HG02678 (cell line): ENCODE data around the gene DIP2A.
"Not testable (repeated sequence)": the region's sequence is repeated elsewhere in the genome, so short reads cannot be mapped to it uniquely, and the experiment has no call there.

Experiments used
- ATAC-seq: cut with Tn5 transposase; IDR thresholded peaks from one replicate; pipeline ENCODE4 v1.9.1; 2021; ENCODE audit warnings: mild to moderate bottlenecking, moderate library complexity; ENCODE audit not compliant: unreplicated experiment

Gene DIP2A

DNA sequence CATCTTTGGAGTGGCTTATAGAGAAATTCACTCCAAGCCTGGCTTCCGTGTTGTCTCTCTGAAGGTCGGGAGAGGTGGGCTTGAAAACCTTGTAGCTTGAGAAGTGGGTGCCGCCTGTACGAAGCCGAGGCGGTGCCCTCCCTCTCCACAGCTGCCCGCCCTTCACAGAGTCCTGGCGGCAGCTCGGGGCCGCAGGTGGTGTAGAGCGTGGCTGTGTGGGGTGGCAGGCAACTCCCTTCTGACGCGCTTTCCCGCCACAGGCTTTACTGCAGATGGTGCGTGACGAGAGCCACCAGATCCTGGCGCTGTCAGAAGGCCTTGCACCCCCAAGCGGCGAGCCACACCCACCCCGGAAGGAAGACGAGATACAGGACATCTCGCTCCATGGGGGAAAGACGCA is 33.1 kb upstream of the DIP2A start:
- ATAC-seq, result no peak

- ATAC-seq, result no peak
Observed at GRCh38 chr21:46426313-46427046, 32.2 kb upstream of the DIP2A start.

- ATAC-seq, result no peak
Observed at GRCh38 chr21:46427516-46427915, 31.2 kb upstream of the DIP2A start.

GRCh38 chr21:46428286-46428685 is 30.4 kb upstream of the DIP2A start:
- no peak for ATAC-seq

DNA sequence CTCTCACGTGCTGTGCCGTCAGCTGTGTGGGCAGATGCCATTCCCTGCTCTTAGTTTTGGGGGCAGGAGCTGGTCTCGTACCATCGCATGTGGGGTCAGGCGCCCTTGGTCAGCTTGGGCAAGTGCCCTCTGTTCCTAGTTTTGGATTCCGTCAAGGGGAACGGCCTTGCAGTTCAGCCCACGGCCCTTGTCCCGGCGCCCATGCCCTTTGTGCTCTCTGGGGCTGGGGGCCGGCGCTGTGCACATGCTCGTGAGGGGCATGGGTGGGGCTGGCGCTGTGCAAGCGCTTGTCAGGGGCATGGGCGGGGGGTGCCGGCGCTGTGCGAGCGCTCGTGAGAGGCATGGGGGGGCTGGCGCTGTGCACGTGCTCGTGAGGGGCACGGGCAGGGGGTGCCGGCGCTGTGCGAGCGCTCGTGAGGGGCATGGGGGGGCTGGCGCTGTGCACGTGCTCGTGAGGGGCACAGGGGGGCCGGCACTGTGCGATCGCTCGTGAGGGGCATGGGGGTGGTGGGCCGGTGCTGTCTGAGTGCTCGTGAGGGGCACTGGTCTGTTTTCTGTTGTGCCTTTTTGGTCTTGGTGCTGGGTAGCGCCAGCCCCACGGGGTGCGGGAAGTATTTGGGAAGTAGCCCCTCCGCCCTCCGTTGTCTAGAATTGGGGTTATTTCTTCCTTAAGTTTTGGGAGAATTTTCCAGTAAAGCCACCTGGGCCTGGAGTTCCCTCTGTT is 29.5 kb upstream of the DIP2A start:
- ATAC-seq, result no peak

DNA sequence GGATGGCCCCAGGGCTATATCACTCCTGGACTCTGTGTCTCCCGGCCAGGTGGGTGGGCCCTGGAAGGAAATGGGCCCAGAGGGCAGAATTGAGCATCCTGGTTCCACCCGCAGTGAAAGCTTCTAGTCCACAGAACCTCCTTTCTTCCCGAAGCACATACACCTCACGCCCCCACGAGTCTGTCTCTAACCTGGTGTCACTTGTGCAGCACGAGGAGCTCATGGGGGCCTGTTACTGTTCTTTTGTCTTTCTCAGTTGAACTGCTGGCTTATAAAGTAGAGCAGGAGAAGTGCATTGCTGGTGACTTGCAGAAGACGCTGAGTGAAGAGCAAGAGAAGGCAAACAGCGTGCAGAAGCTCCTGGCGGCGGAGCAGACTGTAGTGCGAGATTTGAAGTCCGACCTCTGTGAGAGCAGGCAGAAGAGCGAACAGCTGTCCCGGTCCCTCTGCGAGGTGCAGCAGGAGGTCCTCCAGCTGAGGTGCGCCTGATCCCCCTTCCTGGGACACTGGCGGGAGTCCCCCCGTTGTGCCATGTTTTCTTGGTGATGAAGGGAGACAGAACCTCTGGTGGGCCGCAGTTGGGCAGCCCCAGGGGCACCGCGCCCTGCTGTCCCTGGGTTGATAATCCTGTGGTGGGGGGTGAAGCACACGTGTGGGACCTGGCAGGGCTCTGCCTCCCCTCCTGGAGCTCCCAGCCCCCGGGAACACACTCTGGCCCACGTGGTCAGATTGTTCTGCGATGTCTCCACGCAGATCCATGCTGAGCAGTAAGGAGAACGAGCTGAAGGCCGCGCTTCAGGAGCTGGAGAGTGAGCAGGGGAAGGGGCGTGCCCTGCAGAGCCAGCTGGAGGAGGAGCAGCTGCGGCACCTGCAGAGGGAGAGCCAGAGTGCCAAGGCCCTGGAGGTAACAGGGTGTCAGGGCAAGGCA is 28.7 kb upstream of the DIP2A start:
- ATAC-seq, result no peak

GRCh38 chr21:46431448-46431847 is 27.2 kb upstream of the DIP2A start:
- ATAC-seq, result no peak

DNA sequence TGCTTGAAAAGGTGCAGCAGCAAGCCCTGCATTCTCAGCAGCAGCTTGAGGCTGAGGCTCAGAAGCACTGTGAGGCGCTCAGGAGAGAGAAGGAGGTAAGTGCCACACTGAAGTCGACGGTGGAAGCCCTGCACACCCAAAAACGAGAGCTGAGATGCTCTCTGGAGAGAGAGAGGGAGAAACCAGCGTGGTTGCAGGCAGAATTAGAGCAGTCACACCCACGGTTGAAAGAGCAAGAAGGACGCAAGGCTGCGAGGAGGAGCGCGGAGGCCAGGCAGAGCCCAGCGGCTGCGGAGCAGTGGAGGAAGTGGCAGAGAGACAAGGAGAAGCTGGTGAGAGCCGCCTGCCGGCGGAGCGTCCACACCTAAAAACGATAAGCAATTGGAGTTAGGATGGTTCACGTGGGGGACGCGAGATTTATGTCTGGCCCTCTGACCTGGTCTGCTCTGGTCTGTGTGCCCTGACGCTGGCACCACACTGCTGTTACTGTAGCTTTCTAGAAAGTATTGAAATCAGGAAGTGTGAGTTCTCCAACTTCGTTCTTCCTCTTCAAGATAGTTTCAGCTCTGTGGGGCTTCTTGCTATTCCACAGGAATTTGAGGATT is 26.7 kb upstream of the DIP2A start:
- ATAC-seq, result no peak

GRCh38 chr21:46433116-46433515 is 25.6 kb upstream of the DIP2A start:
- ATAC-seq, result not testable (repeated sequence)

DNA sequence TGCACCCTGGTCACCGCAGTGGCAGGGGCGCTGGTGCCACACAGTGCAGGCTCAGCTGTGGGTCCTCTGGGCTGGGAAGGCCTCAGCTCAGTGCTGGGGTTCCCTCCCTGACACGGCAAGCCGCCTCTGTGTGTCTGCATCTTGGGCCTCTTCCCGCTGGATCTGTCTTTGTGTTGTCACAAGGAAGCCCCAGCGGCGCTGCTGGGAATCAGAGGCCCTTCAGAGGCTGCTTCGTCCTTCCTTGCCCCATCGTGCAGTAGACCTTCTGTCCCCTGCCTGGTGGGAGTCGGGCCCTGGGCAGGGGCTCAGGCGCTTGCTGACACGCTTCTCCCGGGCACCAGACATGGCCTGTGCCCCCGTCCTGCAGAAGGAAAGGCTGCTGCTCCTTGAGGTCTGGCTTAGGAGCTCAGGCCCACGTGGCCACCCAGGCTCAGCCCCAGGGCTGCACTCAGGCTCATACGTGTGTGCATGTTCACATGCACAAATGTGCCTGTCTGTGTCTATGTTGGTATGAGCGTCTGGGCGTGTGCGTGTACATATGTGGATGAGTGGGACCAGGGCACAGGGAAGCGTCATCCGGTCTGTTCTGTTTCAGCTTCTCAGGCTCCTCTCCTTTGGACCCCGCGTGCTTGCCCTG is 24.3 kb upstream of the DIP2A start:
- no peak for ATAC-seq

- no peak for ATAC-seq
Observed at GRCh38 chr21:46435786-46436227, 22.9 kb upstream of the DIP2A start.

DNA sequence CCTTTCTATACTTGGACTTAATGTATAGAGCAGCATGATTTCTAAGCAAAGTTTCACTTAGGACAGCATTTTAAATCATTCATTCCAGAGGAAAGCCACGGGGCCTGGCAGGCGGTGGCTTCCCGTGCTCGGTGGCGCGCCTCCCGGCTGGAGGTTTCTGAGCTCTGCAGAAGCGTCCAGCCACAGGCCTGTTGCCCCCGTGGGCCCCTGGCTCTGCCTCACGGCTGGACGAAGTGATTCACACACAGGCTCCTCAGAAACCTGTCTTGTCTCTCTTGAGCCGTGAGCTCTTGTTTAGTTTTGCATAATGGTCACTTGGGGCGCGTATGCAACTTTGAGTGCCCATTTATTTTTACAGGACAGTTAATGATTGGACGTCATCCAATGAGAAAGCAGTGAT is 22.1 kb upstream of the DIP2A start:
- ATAC-seq, result no peak

GRCh38 chr21:46437096-46437498 is 21.6 kb upstream of the DIP2A start:
- no peak for ATAC-seq

DNA sequence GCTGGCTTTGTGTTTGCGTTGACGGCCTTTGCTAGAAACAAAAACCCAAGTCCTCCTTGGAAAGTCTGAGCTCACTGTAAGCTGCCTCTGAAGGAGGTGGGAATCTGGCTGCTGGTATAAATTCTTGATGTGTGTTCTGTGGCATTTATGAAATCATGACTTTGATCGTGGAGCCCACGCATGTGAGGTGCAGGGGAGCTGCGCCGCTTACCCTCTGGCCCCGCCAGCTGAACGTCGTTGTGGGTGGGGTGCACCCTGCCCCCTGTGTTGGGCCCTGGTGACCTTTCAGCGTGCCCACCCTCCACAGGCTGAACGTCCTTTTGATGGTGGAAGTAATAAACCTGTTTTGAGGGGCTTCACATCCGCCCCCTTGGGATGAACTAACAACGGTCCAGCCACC is 21.2 kb upstream of the DIP2A start:
- no peak for ATAC-seq

DNA sequence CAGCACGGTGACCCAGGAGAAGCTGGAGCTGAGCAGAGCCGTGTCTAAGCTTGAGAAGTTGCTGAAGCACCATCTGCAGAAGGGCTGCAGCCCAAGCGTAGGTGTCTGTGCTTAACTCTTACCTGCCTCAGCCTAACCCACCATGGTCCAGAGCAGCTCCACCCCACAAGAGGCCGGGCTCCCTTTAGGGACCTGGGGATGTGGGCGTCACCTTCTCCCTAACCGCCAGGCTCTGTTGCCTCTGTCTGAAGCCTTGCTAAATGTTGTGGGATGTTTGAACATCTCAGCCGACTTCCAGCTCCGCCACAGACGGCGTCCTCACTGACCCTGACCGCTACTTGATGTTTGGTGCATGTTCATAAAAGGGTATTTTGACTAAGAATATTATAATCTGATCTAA is 20.4 kb upstream of the DIP2A start:
- ATAC-seq, result no peak

GRCh38 chr21:46439906-46440305 is 18.8 kb upstream of the DIP2A start:
- ATAC-seq, result no peak

- no peak for ATAC-seq
Observed at GRCh38 chr21:46441331-46441730, 17.4 kb upstream of the DIP2A start.

- ATAC-seq, result no peak
Observed at GRCh38 chr21:46441961-46442498, 16.7 kb upstream of the DIP2A start.

DNA sequence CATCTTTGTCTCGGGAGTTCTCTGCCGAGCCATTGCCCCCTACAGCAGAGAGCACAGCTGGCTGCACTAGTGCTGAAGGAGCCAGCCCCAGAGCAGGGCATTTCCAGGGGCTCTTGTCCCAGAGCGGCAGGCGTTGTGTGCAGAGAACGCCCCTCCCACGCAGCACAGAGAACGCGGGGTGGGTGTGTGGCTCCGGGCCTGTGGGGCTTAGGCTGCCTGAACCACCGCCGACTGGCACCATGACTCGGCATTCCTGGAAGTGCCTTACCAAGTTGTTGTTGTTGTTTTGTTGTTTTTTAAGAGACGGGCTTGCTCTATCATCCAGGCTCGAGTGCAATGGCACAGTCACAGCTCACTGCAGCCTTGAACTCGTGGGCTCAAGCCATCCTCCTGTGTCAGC is 15.8 kb upstream of the DIP2A start:
- no peak for ATAC-seq

DNA sequence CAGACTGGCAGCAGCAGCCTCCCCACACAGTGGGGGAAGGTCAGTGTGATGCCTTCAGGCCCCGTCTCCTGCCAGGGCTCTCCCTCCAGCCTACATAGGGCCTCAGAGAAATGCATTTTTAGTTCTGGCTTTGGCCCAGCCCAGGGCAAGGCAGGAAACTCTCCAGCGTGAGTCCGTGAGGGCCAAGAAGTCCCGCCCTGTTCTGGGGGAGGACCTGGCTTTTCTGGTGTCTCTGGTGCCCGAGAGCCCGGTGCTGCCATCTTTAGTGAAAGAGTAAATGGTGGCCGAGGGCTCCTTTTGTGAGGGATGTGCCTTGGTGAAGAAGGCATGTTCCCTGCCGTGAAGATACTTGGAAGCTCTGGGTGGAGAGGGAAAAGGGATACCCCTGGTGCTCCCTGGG is 14.8 kb upstream of the DIP2A start:
- ATAC-seq, result no peak
